HepG2 (cell line): ENCODE data around the gene HINFP. TPM values are rescaled to one million over a fixed set of nuclear protein-coding genes. Genes with fewer than 3 reads are reported as not detected.

ENCODE experiments used
- DMAP1 ChIP-seq: IDR thresholded peaks from 2 replicates; pipeline ENCODE4 v1.6.1; 2016
- GABPB1 ChIP-seq: IDR thresholded peaks from 2 replicates; pipeline ENCODE4 v1.6.1; 2016; ENCODE audit warnings: mild to moderate bottlenecking, missing genetic modification reagents, moderate library complexity, missing compliant biosample characterization
- HOXA7 ChIP-seq: sonication (generic); formaldehyde crosslinking; IDR thresholded peaks from 2 replicates; pipeline ENCODE4 v1.8.1; 2022; ENCODE audit warnings: mild to moderate bottlenecking, missing genetic modification reagents, moderate library complexity
- KDM6A ChIP-seq: IDR thresholded peaks from 2 replicates; pipeline ENCODE4 v1.6.1; 2016; ENCODE audit warnings: low read depth
- KMT2A ChIP-seq: sonication (generic); formaldehyde crosslinking; IDR thresholded peaks from 2 replicates; pipeline ENCODE4 v1.4.0; 2020; ENCODE audit warnings: missing genetic modification reagents
- MEF2D ChIP-seq: sonication (generic); formaldehyde crosslinking; IDR thresholded peaks from 2 replicates; pipeline ENCODE4 v1.5.1; 2020; ENCODE audit warnings: mild to moderate bottlenecking, missing genetic modification reagents
- NFATC3 ChIP-seq: sonication (generic); formaldehyde crosslinking; IDR thresholded peaks from 2 replicates; pipeline ENCODE4 v1.5.1; 2020; ENCODE audit warnings: mild to moderate bottlenecking, missing genetic modification reagents
- POGK ChIP-seq: sonication (generic); formaldehyde crosslinking; conservative IDR thresholded peaks from 2 replicates; pipeline ENCODE4 v1.8.0; 2022; ENCODE audit warnings: mild to moderate bottlenecking, moderate library complexity, missing genetic modification reagents
- RCOR2 ChIP-seq: IDR thresholded peaks from 2 replicates; pipeline ENCODE4 v1.6.1; 2016; ENCODE audit warnings: missing biosample characterization, missing genetic modification reagents
- STAT5B ChIP-seq: sonication (generic); formaldehyde crosslinking; IDR thresholded peaks from 2 replicates; pipeline ENCODE4 v1.4.0; 2020; ENCODE audit warnings: missing genetic modification reagents
- TGIF2 ChIP-seq: IDR thresholded peaks from 2 replicates; pipeline ENCODE4 v1.6.1; 2016; ENCODE audit warnings: control low read depth, missing compliant biosample characterization
- ZBTB7A ChIP-seq: sonication (generic); formaldehyde crosslinking; IDR thresholded peaks from 2 replicates; pipeline ENCODE4 v1.8.0; 2022; ENCODE audit warnings: mild to moderate bottlenecking, missing genetic modification reagents
- ZFY ChIP-seq: sonication (generic); formaldehyde crosslinking; IDR thresholded peaks from 2 replicates; pipeline ENCODE4 v1.4.0; 2020; ENCODE audit warnings: missing genetic modification reagents
- ZNF225 ChIP-seq: sonication (generic); formaldehyde crosslinking; IDR thresholded peaks from 2 replicates; pipeline ENCODE4 v1.4.0; 2020; ENCODE audit warnings: mild to moderate bottlenecking, missing genetic modification reagents
- ZNF3 ChIP-seq: IDR thresholded peaks from 2 replicates; pipeline ENCODE4 v1.7.0; 2017; ENCODE audit warnings: inconsistent platforms
- ZNF33A ChIP-seq: sonication (generic); formaldehyde crosslinking; IDR thresholded peaks from 2 replicates; pipeline ENCODE4 v1.5.1; 2020; ENCODE audit warnings: missing genetic modification reagents, mild to moderate bottlenecking, moderate library complexity, borderline replicate concordance
- ZNF558 ChIP-seq: sonication (generic); formaldehyde crosslinking; IDR thresholded peaks from 2 replicates; pipeline ENCODE4 v1.9.0; 2022; ENCODE audit warnings: mild to moderate bottlenecking, missing genetic modification reagents, borderline replicate concordance
- ZNF749 ChIP-seq: sonication (generic); formaldehyde crosslinking; IDR thresholded peaks from 2 replicates; pipeline ENCODE4 v1.8.0; 2022; ENCODE audit warnings: mild to moderate bottlenecking, missing genetic modification reagents, moderate library complexity, borderline replicate concordance
- ZSCAN5A ChIP-seq: sonication (generic); formaldehyde crosslinking; IDR thresholded peaks from 2 replicates; pipeline ENCODE4 v1.8.0; 2022; ENCODE audit warnings: mild to moderate bottlenecking, missing genetic modification reagents, borderline replicate concordance
- polyA plus RNA-seq, 8 experiments: library from polyadenylated mRNA; depleted of rRNA in 3 of 8; stranded (reverse) in 7 of 8; unstranded in 1 of 8; fragments of >200 nt; fragmentation: Illumina TruSeq in 4 of 8; extraction: Trizol in 4 of 8; gene quantifications; 2 replicates each; pipeline versions ENCODE4 v1.2.1 to v1.2.3, GENCODE V29; 2011 to 2016; ENCODE audit warnings: low read depth in 4 of 8, missing spikeins in 1 of 8, mixed read lengths in 1 of 8; ENCODE audit not compliant: insufficient read depth in 1 of 8
- total RNA-seq, 5 experiments: library from RNA; depleted of rRNA; stranded (reverse); fragments of >200 nt; fragmentation: Illumina TruSeq; extraction: Trizol; gene quantifications; 2 replicates each; pipeline ENCODE4 v1.2.3, GENCODE V29; 2016; ENCODE audit warnings: low read depth in 1 of 5
- TF ChIP-seq, protein P1 (sequence below): sonication (generic); formaldehyde crosslinking; IDR thresholded peaks from 2 replicates; pipeline ENCODE4 v1.8.1; 2023; ENCODE audit warnings: mild to moderate bottlenecking, missing genetic modification reagents
- TF ChIP-seq, protein P2 (sequence below): sonication (generic); formaldehyde crosslinking; IDR thresholded peaks from 2 replicates; pipeline ENCODE4 v1.8.1; 2022; ENCODE audit warnings: mild to moderate bottlenecking, missing genetic modification reagents
- TF ChIP-seq, protein P3 (sequence below): sonication (generic); formaldehyde crosslinking; conservative IDR thresholded peaks from 2 replicates; pipeline ENCODE4 v1.4.0; 2020; ENCODE audit warnings: mild to moderate bottlenecking, missing genetic modification reagents, moderate library complexity

The HINFP gene
- total and polyA plus RNA-seq, 2 of the 13 experiments (the other 11 are each of a cell fraction or from before 2014, with no cell fraction given): 15.1 to 21.4 TPM

DNA sequence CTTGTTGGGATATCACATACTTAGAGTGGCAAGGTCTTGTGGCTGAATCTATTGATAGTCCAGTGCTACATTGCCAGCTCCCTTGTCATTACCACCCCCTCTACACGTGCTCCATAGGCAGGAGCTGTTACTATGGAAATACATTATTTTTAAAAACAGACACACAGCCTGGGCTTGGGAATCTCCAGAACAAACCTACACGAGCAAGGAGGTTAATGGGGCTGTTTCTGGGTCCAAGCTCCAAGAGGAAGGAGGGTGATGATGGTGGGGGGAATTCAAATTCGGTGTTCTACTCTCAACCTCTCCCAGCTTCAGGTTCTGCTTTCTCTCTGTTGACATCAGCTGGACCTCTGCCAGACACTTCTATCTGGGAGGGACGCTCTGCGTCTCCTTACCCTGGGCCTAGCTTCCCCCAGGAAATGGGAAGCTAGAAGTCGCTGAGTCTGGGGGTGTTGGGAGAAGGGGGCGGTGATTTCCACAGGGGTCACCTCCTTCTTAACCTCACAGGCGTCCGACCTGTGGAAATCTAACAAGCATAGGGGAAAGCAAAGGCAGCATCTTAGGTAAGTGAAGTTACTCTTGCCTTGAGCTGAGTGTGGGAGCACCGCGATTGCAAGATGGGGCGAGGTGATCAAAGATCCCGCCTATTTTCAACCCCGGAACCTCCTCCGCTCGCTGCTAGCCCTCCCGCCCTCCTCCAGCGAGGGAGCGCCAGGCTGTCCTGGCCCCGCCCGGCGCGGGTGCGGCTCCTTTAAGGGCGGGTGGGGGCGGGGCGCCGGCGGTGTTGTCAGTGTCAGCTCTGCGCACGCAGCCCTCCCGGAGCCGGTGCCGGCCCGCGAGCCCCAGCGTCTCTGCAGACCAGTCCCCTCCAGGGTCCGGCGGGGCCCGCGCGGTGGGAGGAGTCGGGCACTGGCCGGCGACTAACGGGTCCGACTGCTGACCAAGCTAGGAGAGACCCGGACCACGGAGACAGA, 14.5 kb upstream of the HINFP start, which contains the start of gene C2CD2L (continued):
- TF ChIP-seq, protein P1, sequence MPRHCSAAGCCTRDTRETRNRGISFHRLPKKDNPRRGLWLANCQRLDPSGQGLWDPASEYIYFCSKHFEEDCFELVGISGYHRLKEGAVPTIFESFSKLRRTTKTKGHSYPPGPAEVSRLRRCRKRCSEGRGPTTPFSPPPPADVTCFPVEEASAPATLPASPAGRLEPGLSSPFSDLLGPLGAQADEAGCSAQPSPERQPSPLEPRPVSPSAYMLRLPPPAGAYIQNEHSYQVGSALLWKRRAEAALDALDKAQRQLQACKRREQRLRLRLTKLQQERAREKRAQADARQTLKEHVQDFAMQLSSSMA (CRISPR knock-in tag): peak; percentile 23; the same call in 1 of the 2 replicates
- TF ChIP-seq ZNF749: no peak
- no peak for TF ChIP-seq DMAP1 (CRISPR knock-in tag)
- no peak for TF ChIP-seq MEF2D (CRISPR knock-in tag)
- peak; percentile 80 for TF ChIP-seq GABPB1 (CRISPR knock-in tag)
- TF ChIP-seq ZNF558 (CRISPR knock-in tag): no peak
- no peak for TF ChIP-seq ZNF3
- no peak for TF ChIP-seq ZNF33A (CRISPR knock-in tag)
- no peak for TF ChIP-seq ZSCAN5A (CRISPR knock-in tag)
- TF ChIP-seq NFATC3 (CRISPR knock-in tag): no peak
- TF ChIP-seq HOXA7 (CRISPR knock-in tag): no peak
- TF ChIP-seq, protein P2, sequence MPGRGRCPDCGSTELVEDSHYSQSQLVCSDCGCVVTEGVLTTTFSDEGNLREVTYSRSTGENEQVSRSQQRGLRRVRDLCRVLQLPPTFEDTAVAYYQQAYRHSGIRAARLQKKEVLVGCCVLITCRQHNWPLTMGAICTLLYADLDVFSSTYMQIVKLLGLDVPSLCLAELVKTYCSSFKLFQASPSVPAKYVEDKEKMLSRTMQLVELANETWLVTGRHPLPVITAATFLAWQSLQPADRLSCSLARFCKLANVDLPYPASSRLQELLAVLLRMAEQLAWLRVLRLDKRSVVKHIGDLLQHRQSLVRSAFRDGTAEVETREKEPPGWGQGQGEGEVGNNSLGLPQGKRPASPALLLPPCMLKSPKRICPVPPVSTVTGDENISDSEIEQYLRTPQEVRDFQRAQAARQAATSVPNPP: no peak
- TF ChIP-seq, protein P3, sequence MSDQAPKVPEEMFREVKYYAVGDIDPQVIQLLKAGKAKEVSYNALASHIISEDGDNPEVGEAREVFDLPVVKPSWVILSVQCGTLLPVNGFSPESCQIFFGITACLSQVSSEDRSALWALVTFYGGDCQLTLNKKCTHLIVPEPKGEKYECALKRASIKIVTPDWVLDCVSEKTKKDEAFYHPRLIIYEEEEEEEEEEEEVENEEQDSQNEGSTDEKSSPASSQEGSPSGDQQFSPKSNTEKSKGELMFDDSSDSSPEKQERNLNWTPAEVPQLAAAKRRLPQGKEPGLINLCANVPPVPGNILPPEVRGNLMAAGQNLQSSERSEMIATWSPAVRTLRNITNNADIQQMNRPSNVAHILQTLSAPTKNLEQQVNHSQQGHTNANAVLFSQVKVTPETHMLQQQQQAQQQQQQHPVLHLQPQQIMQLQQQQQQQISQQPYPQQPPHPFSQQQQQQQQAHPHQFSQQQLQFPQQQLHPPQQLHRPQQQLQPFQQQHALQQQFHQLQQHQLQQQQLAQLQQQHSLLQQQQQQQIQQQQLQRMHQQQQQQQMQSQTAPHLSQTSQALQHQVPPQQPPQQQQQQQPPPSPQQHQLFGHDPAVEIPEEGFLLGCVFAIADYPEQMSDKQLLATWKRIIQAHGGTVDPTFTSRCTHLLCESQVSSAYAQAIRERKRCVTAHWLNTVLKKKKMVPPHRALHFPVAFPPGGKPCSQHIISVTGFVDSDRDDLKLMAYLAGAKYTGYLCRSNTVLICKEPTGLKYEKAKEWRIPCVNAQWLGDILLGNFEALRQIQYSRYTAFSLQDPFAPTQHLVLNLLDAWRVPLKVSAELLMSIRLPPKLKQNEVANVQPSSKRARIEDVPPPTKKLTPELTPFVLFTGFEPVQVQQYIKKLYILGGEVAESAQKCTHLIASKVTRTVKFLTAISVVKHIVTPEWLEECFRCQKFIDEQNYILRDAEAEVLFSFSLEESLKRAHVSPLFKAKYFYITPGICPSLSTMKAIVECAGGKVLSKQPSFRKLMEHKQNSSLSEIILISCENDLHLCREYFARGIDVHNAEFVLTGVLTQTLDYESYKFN (CRISPR knock-in tag): no peak
- TF ChIP-seq TGIF2: no peak
- TF ChIP-seq ZBTB7A (CRISPR knock-in tag): no peak
- 0 out of 2 replicates have a peak, but pooled peaks have one; percentile 25 for TF ChIP-seq KMT2A (CRISPR knock-in tag)
- no peak for TF ChIP-seq RCOR2 (CRISPR knock-in tag)
- TF ChIP-seq ZFY (CRISPR knock-in tag): peak; percentile 57
- TF ChIP-seq KDM6A: no peak
- no peak for TF ChIP-seq ZNF225 (CRISPR knock-in tag)
- no peak for TF ChIP-seq STAT5B (CRISPR knock-in tag)
- no peak for TF ChIP-seq POGK (CRISPR knock-in tag)
